ENCODE data around the gene UNC93B1.

DNA sequence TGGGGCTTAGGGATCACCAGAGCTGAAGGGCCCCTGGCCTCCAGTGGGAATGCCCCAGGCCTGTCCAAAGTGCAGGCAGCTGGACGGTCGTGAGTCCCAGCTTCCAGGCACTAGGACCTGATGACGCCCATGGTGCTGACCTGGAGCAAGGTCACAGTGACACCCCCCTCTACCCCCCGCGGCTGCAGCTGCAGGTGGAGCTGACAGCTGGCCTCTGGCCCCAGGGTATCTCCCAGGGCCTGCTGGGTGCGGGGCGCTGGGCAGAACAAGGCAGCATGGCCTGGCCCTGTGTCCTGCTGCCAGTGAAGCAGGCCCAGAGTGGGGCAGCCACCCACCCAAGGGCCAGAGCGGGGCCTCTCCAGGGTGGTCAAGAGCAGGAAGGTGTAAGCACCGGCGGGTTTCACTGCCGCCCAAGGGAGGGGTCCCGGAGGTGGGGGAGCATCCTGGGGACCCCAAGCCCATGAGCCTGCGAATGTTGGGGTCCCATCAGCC lies 34.4 kb upstream of the UNC93B1 start:
- TF ChIP-seq EP300 (IDR thresholded peaks at IDR 0.05) = no peak
- TF ChIP-seq, protein P1, sequence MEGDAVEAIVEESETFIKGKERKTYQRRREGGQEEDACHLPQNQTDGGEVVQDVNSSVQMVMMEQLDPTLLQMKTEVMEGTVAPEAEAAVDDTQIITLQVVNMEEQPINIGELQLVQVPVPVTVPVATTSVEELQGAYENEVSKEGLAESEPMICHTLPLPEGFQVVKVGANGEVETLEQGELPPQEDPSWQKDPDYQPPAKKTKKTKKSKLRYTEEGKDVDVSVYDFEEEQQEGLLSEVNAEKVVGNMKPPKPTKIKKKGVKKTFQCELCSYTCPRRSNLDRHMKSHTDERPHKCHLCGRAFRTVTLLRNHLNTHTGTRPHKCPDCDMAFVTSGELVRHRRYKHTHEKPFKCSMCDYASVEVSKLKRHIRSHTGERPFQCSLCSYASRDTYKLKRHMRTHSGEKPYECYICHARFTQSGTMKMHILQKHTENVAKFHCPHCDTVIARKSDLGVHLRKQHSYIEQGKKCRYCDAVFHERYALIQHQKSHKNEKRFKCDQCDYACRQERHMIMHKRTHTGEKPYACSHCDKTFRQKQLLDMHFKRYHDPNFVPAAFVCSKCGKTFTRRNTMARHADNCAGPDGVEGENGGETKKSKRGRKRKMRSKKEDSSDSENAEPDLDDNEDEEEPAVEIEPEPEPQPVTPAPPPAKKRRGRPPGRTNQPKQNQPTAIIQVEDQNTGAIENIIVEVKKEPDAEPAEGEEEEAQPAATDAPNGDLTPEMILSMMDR (IDR thresholded peaks at IDR 0.05) = no peak

Measured in upper lobe of left lung (tissue), 4 donors.